GM19395 (cell line): ENCODE measurements around the gene CCDC152.
"Not testable (repeated sequence)": the region's sequence is repeated elsewhere in the genome, so short reads cannot be mapped to it uniquely, and the experiment has no call there.

ENCODE experiments used
- ATAC-seq: cut with Tn5 transposase; IDR thresholded peaks from one replicate; pipeline ENCODE4 v1.9.1; 2021; ENCODE audit warnings: mild to moderate bottlenecking, moderate library complexity; ENCODE audit not compliant: unreplicated experiment

The CCDC152 gene

GRCh38 chr5:42811591-42812446 is 55.2 kb downstream of the CCDC152 start, which contains the start of gene SELENOP:
Gene SELENOP, minus strand, starts transcription at chr5:42811892. Its CDS starts 3,539 bp downstream, at chr5:42808353.
- ATAC-seq, result no peak

GRCh38 chr5:42812620-42813019 is 56.0 kb downstream of the CCDC152 start:
- no peak for ATAC-seq

DNA sequence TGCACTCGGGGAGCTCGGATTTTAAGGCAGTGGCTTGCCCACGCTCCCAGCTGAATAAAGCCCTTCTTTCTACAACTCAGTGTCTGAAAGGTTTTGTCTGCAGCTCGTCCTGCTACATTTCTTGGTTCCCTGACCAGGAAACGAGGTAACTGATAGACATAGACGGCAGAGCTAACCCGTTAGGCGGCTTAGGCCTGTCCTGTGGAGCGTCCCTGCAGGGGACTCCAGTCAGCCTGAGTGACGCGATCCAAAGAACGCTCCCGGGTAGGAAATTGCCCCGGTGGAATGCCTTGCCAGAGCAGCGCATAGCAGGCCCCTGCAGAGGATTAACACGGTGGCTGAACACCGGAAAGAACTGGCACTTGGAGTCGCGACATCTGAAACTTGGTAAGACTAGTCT is 56.9 kb downstream of the CCDC152 start:
- ATAC-seq, result no peak

DNA sequence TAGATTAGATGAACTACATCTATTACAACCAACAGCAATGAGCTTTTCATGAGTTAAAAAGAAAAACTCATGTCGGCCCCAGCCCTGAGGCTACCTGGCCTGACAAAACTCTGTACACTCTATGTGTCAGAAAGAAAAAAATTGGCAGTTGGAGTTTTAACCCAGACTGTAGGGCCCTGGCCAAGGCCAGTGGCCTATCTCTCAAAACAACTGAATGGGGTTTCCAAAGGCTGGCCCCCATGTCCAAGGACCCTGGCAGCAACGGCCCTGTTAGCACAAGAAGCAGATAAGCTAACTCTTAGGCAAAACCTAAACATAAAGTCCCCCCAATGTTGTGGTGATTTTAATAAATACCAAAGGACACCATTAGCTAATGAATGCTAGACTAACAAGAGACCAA is 59.9 kb downstream of the CCDC152 start:
- ATAC-seq, result not testable (repeated sequence)

DNA sequence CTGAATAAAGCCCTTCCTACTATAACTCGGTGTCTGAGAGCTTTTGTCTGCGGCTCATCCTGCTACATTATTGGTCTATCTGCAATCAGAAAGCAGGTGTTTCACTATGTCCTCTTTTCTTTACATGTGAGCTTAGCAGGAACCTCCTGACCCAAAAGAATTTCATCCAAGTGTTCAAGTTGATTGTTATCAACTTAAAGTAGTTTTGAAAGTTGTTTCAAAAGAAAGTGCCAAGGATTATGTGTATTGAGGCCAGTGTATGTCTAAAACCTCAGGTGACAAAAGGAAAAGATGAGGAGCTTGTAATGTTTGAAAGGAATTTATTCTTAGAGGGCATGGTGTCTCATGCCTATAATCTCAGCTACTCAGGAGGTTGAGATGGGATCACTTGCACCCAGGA is 63.1 kb downstream of the CCDC152 start:
- no peak for ATAC-seq

- no peak for ATAC-seq
These were observed 65.9 kb downstream of the CCDC152 start for GRCh38 chr5:42822548-42822947.

DNA sequence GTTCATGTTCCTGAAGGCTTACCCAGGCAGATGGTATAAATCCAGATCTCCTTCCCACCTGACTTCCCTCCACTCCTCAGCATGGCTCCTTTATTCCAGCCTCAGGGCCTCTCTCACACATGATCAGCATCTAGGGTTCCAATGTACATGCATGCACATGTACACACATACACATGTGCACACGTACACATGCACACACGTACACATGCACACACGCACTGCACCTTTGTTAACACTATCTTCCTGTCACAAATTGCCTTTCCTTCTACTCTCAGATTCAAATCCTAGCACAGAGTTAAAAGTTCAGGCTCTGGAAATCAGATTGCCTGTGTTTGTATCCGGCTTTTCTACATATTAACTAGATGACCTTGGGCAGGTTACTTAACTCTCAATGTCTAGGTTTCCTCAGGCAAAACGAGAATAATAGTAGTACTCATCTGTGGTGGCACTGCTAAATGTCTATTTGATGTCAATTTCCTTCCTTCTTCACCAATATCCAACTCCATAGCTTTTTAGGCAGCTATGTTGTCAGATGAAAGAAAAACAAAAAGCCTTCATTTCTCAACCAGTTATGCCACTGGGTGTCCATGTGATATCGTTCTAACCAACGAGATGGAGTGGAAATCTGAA is 67.8 kb downstream of the CCDC152 start:
- ATAC-seq, result no peak

- no peak for ATAC-seq
These were observed 69.0 kb downstream of the CCDC152 start for GRCh38 chr5:42825422-42826148.

DNA sequence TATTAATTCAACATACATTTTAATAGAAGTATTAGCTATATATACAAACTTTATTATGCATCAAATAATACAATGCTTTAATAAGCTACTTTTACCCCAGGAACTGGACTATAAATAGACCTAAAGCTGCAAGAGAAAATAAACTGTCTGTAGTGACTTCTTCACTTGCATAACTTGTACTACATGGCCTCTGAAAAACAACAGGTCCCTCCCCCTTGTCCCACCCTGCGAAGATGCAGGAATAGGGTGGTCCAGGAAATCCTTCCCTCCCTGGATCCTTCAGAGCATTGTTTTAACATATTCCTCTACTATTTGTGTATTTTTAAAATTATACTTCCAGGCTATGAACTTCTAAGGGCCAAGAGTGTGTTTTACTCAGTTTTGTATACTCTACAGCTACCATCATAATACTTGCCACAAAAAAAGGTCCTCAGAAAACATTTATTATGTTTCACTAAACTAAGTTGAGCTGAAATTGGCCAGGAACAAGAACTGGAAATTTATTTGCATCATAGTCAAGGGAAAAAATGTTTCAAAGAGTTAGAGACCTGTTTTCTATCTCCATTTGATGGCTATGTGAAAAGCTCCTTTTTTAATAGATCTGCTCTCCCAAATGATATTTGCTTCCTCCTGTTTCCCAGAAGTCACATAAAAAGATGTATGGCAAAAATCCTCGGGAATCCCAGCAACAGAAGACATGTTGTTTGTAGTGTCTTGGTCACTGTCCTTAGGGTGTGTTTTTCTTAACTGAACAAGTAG is 70.3 kb downstream of the CCDC152 start:
- no peak for ATAC-seq

GRCh38 chr5:42828671-42829070 is 72.1 kb downstream of the CCDC152 start:
- ATAC-seq, result no peak

DNA sequence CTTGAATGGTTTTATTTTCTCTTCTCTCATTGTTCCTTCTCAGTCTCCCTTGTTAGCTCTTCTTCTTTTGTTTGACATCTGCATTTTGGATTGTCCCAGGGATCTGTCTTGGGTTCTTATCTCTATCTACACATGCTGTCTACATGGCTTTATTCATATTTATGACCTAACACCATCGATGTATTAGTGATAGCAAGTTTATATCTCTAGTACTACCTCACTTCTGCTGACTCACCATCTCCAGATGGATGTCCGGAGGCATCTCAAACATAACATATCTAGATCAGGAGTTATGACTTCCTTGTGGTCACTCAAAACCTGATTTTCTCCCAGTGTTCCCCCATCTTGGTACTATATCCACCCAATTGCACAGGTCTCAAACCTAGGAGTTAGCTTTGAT is 74.3 kb downstream of the CCDC152 start:
- ATAC-seq, result no peak

DNA sequence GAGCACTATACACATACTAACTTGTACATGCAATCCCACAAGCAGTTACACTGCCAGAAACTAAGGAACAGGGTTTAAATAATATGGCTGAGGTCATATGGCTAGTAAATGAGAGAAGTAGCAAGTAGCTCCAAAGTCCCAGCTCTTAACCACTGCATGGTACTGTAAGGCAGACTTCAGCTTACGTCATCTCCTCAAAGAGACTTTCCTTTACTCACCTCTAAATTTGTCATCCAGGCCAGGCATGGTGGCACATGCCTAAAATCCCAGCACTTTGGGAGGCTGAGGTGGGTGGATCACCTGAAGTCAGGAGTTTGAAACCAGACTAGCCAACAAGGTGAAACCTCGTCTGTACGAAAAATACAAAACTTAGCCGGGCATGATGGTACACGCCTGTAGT is 75.4 kb downstream of the CCDC152 start:
- no peak for ATAC-seq

DNA sequence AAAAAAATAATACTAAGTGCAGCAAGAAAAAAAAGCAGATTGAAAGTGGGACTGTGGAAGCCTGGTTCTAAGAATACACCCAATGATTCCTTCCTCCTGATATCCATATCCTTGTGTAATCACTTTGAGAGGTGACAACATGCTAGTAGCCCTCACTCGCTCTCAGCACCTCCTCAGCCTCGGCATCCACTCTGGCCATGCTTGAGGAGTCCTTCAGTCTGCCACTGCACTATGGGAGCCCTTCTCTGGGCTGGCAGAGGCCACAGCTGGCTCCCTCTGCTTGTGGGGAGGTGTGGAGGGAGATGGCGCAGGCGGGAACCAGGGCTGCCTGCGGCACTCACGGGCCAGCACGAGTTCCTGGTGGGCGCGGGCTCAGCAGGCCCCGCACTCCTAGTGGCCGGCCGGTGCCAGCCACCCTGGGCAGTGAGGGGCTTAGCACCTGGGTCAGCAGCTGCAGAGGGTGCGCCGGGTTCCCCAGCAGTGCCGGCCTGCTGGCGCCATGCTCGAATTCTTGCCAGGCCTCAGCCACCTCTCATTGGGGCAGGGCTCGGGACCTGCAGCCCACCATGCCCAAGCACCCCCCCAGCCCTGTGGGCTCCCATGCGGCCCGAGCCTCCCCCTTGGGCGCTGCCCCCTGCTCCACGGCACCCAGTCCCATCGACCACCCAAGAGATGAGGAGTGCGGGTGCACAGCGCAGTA is 79.6 kb downstream of the CCDC152 start:
- ATAC-seq, result no peak

- no peak for ATAC-seq
These were observed 81.0 kb downstream of the CCDC152 start for GRCh38 chr5:42837601-42838000.

- ATAC-seq, result no peak
These were observed 82.6 kb downstream of the CCDC152 start for GRCh38 chr5:42839196-42839595.

GRCh38 chr5:42840269-42840668 is 83.7 kb downstream of the CCDC152 start:
- ATAC-seq, result no peak

- no peak for ATAC-seq
These were observed 84.4 kb downstream of the CCDC152 start for GRCh38 chr5:42840842-42841567.

DNA sequence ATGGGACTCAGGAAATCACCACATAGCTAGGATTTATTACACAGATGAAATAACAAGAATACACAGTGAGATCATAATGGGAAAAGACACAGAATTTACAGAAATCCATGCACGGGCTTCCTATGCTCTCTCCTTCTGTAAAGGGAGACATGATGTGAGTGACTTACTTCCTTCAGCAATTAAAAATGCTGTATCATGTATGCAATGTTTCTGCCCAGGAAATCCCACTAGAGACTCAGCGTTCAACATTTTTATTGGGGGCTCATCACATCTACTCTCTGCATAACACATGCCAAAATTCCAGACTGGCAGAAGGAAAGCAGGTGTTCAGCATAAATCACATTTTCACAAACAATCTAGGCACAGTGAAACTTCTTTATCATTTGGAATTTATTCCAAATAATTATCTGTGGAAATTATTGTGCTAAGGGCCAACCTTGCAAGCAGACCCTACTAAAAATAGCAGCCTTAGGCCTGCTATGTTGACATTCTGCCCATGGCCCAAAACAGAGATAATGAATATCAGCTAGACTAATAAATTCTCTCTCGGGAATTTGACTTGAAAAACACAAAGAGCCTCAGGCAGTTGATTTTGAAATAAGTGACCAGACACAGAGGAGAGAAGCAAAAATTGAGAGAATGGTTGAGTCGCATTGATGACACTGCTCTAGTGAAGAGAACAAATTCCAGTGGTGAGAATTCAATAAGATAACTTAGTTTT is 86.5 kb downstream of the CCDC152 start:
- ATAC-seq, result no peak

DNA sequence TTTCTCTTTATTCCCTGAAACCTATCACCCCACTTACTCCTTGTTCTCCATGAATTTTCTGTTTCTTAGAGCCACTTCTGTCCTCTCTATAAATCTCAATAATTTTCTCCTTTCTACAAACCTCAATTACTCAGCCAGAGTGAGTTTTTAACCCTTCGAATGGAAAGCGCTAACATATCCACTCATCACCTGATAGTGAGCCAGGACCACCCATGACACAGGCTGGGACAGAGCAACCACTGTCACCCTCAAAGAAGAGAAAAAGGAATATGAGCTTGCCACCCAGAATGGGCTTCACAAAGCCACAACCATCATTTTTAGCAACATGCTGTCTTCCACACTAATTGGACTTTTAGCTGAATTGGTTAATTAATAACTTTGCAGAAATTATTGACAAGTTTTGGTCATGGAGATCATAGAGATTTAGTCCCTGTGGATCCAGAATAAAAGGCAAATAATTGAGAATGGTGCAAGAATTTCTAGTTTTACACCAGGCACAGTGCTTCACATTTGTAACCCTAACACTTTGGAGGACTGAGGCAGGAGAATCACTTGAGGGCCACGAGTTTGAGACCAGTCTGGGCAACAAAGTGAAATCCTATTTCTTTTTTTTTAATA is 87.2 kb downstream of the CCDC152 start:
- no peak for ATAC-seq
